ENCODE results near the gene IFT122. TPM values are rescaled to one million over a fixed set of nuclear protein-coding genes. Genes with fewer than 3 reads are reported as not detected.
"Not testable (repeated sequence)": the region's sequence is repeated elsewhere in the genome, so short reads cannot be mapped to it uniquely, and the experiment has no call there.

IFT122 gene
- total RNA-seq, 2 experiments from 2014 or later: 22.7 to 26.7 TPM

- DNase-seq (no peak), ATAC-seq (ENCODE audit: poor library complexity) (no peak)
- Histone ChIP-seq H3K4me1 (ENCODE audit: insufficient read depth, low read length) (peaks cover 14% of the 10 kb centered on the region), H3K27ac (ENCODE audit: low read depth in 1 of 2, low read length in 2 of 2) (no peak overlapping the region), H3K36me3 (ENCODE audit: insufficient read depth, low read length) (peaks cover 56% of the 10 kb centered on the region), H3K4me3 (ENCODE audit: low read length) (no peak overlapping the region), H3K27me3 (ENCODE audit: control insufficient read depth in 1 of 2, insufficient read depth in 2 of 2, low read length in 2 of 2) (no peaks in the 10 kb centered on the region), H3K9me3 (ENCODE audit: control insufficient read depth in 1 of 2, insufficient read depth in 1 of 2, low read length in 2 of 2) (no peaks in the 10 kb centered on the region)
- no peak overlapping the region for H3K27ac Mint-ChIP-seq
- H3K4me1 Mint-ChIP-seq (ENCODE audit: low read depth): peaks cover 24% of the 10 kb centered on the region
- H3K9me3 Mint-ChIP-seq: no peaks in the 10 kb centered on the region
- H3K4me3 Mint-ChIP-seq: no peak overlapping the region
- ChIA-PET CTCF (no interaction called here), POLR2A (no interaction called here)
- H3K27me3 Mint-ChIP-seq: no peaks in the 10 kb centered on the region
- TF ChIP-seq CTCF (IDR thresholded peaks at IDR 0.05): no peak
- peaks cover 73% of the 10 kb centered on the region for H3K36me3 Mint-ChIP-seq (ENCODE audit: low read depth)
- intact Hi-C loops (cut with DNase I, micrococcal nuclease): no loop called here
These were observed 46.8 kb upstream of the IFT122 start for GRCh38 chr3:129393271-129393670.

DNA sequence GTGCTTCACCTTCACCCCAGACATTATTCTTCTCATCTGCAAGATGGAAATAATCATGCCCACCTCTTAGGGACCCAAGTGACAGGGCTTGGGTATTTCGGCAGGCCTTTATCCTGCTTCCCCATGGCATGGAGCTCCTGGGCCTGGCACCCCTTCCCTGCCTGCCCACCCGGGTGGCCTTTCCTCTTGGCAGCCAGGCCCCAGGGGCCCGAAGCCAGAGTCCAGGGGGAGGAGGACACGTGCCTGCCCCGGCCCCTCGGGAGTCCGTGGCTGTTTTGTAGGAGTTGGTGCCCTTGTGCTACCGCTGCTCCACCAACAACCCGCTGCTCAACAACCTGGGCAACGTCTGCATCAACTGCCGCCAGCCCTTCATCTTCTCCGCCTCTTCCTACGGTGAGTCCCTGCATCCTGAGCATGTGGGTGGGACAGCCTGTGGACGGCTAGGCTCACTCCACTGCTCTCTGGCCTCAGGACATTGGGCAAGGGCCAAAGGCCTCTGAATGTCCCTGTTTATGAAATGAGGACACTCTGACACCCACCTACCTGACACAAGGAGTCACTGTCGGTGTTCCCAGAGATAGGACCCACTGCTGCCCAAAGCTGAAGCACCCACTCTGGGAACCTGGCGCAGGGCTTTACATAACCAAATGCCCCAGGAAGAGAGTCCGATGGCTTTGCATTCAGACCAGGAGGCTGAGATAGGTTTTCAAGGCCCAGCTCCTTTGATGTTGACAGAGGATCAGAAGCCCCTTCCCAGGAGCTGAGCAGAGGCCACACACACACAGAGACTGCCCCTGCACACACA lies 46.1 kb upstream of the IFT122 start:
- CTCF ChIA-PET; DNase-seq; intact Hi-C loops (cut with DNase I, micrococcal nuclease); ATAC-seq (ENCODE audit: poor library complexity); H3K9me3 Mint-ChIP-seq; H3K27ac ChIP-seq (ENCODE audit: low read depth in 1 of 2, low read length in 2 of 2); POLR2A ChIA-PET; H3K9me3 ChIP-seq (ENCODE audit: control insufficient read depth in 1 of 2, insufficient read depth in 1 of 2, low read length in 2 of 2); H3K4me3 ChIP-seq (ENCODE audit: low read length); H3K27me3 ChIP-seq (ENCODE audit: control insufficient read depth in 1 of 2, insufficient read depth in 2 of 2, low read length in 2 of 2); H3K27me3 Mint-ChIP-seq; H3K4me3 Mint-ChIP-seq; H3K27ac Mint-ChIP-seq: not testable (repeated sequence)
- Histone ChIP-seq H3K36me3 (ENCODE audit: insufficient read depth, low read length) (peaks cover 53% of the 10 kb centered on the region), H3K4me1 (ENCODE audit: insufficient read depth, low read length) (peaks cover 20% of the 10 kb centered on the region)
- H3K4me1 Mint-ChIP-seq (ENCODE audit: low read depth): peaks cover 31% of the 10 kb centered on the region
- peaks cover 72% of the 10 kb centered on the region for H3K36me3 Mint-ChIP-seq (ENCODE audit: low read depth)

DNA sequence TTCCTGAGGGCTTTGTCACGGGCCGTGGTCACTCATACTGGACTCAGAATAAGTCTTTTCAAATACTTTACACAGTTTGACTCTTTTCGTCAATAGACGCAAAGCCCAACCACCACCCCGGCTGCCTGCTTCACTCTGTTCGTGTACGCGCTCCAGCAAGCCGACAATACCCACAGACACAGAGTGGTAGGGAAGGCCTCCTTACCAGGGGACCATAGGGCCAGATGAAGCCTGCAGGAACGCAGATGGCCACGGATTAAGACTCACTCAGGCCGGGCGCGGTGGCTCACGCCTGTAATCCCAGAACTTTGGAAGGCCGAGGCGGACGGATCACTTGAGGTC lies 41.2 kb upstream of the IFT122 start:
- Mint-ChIP-seq H3K9me3 (no peaks in the 10 kb centered on the region), H3K27me3 (no peaks in the 10 kb centered on the region), H3K36me3 (ENCODE audit: low read depth) (peaks cover 43% of the 10 kb centered on the region), H3K27ac (peak overlapping the region; percentile 94), H3K4me1 (ENCODE audit: low read depth) (peaks cover 38% of the 10 kb centered on the region), H3K4me3 (peak overlapping the region; percentile 91)
- peak overlapping the region; percentile 82 for H3K4me3 ChIP-seq (ENCODE audit: low read length)
- ChIA-PET CTCF (interaction anchor here (1.5 to 1.7 kb wide), 2 partner anchors 30 to 41 kb away, joined by 6 to 10 read pairs; partner anchors contain the start of genes EFCAB12, IFT122 and MBD4), POLR2A (interaction anchor here (2.5 to 2.6 kb wide), 2 partner anchors 42 to 83 kb away, joined by 16 to 17 read pairs; partner anchors contain the start of genes IFT122 and MBD4)
- ATAC-seq (ENCODE audit: poor library complexity): peak; percentile 47
- no peaks in the 10 kb centered on the region for H3K27me3 ChIP-seq (ENCODE audit: control insufficient read depth in 1 of 2, insufficient read depth in 2 of 2, low read length in 2 of 2)
- TF ChIP-seq CTCF (IDR thresholded peaks at IDR 0.05): no peak
- peaks cover 23% of the 10 kb centered on the region for H3K36me3 ChIP-seq (ENCODE audit: insufficient read depth, low read length)
- peak overlapping the region; percentile 68 to 97 for H3K27ac ChIP-seq (ENCODE audit: low read depth in 1 of 2, low read length in 2 of 2)
- peak in 8 of 14 experiments; percentile 1 to 41 (median 10) for DNase-seq
- H3K4me1 ChIP-seq (ENCODE audit: insufficient read depth, low read length): peaks cover 27% of the 10 kb centered on the region
- intact Hi-C loops (cut with DNase I, micrococcal nuclease): loop anchor here (2.0 to 5.0 kb wide), 5 partner anchors 30 to 121 kb away; partner anchors contain the start of genes EFCAB12 (in 1 of the 2), HMCES (in 1 of the 2), IFT122 (in 1 of the 2) and MBD4 (in 1 of the 2)
- no peaks in the 10 kb centered on the region for H3K9me3 ChIP-seq (ENCODE audit: control insufficient read depth in 1 of 2, insufficient read depth in 1 of 2, low read length in 2 of 2)
